Activated T-cell treated with anti-CD3 and anti-CD28 coated beads, Interleukin-2, amount 50 U/mL, for 24 hours (primary cell): Measurements from ENCODE around the gene CCDC159.

Experiments
- DNase-seq: peaks from one replicate; pipeline ENCODE4 v3.0.0-alpha.2; 2020
- H3K27ac Mint-ChIP-seq: 2 replicates; pipeline ENCODE4 v1.8.0; 2020; ENCODE audit warnings: mild to moderate bottlenecking, mixed read lengths
- H3K27me3 Mint-ChIP-seq: 2 replicates; pipeline ENCODE4 v1.8.0; 2020; ENCODE audit warnings: mixed read lengths
- H3K36me3 Mint-ChIP-seq: 2 replicates; pipeline ENCODE4 v1.8.0; 2020; ENCODE audit warnings: low read depth, mixed read lengths
- H3K4me1 Mint-ChIP-seq: 2 replicates; pipeline ENCODE4 v1.8.0; 2020; ENCODE audit warnings: low read depth, mixed read lengths
- H3K4me3 Mint-ChIP-seq: 2 replicates; pipeline ENCODE4 v1.8.0; 2020; ENCODE audit warnings: mild to moderate bottlenecking, moderate library complexity, mixed read lengths
- H3K9me3 Mint-ChIP-seq: 2 replicates; pipeline ENCODE4 v1.8.0; 2020; ENCODE audit warnings: mixed read lengths

CCDC159 gene

DNA sequence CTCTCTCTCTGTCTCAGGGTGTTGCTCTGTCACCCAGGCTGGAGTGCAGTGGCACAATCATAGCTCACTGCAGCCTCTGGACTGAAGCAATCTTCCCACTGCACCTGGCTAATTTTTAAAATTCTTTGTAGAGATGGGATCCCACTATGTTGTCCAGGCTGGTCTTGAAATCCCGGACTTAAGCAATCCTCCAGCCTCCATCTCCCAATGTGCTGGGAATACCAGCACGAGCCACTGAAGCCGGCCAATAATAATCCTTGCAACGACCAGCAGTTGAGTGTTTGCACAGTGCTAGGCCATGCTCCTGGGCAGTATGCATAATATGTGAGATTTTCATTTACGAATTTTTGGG is 38.4 kb downstream of the CCDC159 start:
- Mint-ChIP-seq H3K27me3 (peaks cover 20% of the 10 kb centered on the region), H3K4me3 (no peak overlapping the region), H3K27ac (no peak overlapping the region), H3K36me3 (peaks cover 4% of the 10 kb centered on the region), H3K4me1 (peaks cover 29% of the 10 kb centered on the region), H3K9me3 (no peaks in the 10 kb centered on the region)
- no peak for DNase-seq

DNA sequence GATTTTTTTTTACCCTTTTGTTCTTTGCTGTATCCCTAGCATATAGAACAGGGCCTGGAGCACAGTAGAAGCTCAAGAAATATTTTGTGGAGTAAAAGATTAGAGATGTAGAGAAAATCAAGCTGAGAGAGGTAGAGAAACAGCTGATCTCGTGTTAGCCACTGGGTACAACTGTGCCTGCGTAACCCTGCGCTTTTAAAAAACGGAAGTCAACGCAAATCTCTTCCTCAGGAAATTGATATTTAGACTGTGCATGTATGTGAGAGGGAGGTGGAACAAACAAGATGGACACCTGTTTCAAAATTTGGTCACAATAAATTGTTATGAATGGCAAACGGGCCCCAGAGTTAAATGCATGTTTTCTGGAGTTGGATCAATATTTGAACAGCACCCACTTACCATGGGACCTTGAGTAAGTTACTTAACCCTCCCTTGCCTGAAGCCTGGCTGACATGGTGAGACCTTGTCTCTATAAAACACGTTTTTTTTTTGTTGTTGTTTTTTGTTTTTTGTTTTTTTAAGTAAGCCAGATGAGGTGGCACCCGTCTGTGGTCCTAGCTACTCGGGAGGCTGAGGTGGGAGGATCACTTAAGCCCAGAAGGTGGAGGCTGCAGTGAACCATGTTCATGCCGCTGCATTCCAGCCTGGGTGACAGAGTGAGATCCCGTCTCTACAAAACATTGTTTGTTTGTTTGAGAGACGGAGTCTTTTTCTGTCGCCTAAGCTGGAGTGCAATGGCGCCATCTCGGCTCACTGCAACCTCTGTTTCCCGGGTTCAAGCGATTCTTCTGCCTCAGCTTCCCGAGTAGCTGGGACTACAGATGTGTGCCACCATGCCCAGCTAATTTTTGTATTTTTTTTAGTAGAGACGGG is 41.1 kb downstream of the CCDC159 start:
- H3K9me3 Mint-ChIP-seq = peaks cover 2% of the 10 kb centered on the region

DNA sequence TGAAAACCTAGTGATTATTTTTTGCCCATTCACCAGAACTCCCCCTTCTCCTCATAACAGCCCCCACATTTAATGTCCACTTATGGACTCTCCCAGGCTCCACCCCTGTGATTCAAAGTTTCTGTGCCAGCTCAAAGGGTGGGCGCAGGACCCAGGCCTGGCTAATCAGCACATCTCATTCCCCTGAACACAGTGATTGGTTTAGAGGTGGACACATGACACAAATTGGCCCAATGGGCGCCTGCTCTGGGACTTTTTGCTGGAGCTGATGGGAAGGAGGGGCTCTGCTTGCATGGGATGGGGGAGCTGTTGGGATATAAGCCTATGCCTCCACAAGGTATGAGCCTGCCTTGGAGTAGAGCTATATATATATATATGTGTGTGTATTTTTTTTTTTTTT is 44.0 kb downstream of the CCDC159 start:
- no peak for DNase-seq
- H3K9me3 Mint-ChIP-seq = peaks cover 2% of the 10 kb centered on the region
- H3K36me3 Mint-ChIP-seq = no peaks in the 10 kb centered on the region
- H3K27ac Mint-ChIP-seq = no peak overlapping the region
- H3K4me3 Mint-ChIP-seq = no peak overlapping the region
- H3K4me1 Mint-ChIP-seq = peaks cover 7% of the 10 kb centered on the region
- no peaks in the 10 kb centered on the region for H3K27me3 Mint-ChIP-seq

More for the DNA sequence above, 41.1 kb downstream of the CCDC159 start:
- Mint-ChIP-seq H3K27ac (no peak overlapping the region), H3K36me3 (no peaks in the 10 kb centered on the region), H3K27me3 (peaks cover 15% of the 10 kb centered on the region), H3K4me3 (no peak overlapping the region), H3K4me1 (peaks cover 11% of the 10 kb centered on the region)
- DNase-seq = no peak

DNA sequence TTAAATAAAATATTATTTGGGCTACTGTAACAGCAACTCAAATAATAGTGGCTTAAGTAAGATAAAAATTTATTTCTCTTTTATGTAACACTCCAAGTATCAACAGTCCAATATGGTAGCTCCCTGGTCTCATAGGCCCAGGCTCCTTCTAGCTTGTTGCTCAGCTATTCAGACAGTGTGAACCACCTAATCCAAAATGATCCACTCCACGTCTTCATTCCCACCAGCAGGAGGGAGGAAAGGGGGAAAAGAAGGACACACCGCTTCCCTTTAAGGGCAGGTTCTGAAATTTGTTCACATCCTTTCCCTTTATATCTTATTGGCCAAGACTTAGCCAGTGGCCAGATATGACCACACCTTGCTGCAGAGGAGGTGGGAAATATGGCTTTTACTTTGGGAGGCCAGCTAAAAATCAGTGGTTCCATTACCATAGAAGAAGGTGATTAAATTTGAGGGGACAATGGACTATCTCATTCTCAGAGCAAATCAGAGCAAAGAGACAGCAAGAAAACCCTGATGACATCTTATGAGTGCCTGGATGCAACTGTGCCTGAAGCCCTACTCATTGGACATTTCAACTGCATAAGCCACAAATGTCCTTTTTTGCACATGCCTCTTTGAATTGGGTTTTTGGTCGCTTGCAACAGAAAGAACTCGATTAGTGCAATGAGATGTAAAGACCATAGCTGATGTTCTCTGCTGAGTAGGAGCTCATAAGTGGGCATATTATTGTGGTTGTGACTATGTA is 44.8 kb downstream of the CCDC159 start:
- no peaks in the 10 kb centered on the region for H3K27me3 Mint-ChIP-seq
- no peak for DNase-seq
- peaks cover 7% of the 10 kb centered on the region for H3K4me1 Mint-ChIP-seq
- no peak overlapping the region for H3K4me3 Mint-ChIP-seq
- H3K9me3 Mint-ChIP-seq = peaks cover 2% of the 10 kb centered on the region
- H3K36me3 Mint-ChIP-seq = no peaks in the 10 kb centered on the region
- no peak overlapping the region for H3K27ac Mint-ChIP-seq

DNA sequence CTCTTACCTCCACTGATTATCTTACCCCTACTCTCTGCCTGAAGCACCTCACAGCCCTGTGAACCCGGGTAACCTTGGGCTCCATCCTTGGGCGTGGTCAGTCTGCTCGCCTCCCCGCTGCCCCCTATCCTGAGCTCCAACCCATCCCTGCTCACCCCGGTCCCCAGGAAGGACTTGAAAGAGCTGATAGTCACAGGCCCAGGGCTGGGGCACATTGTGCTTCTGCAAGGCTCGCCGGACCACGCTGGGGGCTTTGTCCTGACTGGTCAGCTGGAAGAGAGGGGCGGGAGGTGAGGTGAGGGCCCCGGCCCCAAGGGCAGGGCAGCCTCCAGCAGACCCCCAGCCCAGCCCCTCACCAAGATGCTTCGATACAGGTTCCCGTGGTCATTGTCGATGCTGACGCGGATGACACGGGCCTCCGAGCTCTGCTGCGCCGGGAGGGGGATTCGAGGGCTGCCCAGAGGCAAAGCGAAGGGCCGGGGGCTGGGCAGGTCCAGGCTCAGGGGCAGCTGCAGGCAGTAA is 50.8 kb downstream of the CCDC159 start:
- no peak overlapping the region for H3K4me3 Mint-ChIP-seq
- peaks cover 3% of the 10 kb centered on the region for H3K4me1 Mint-ChIP-seq
- no peak overlapping the region for H3K27ac Mint-ChIP-seq

DNA sequence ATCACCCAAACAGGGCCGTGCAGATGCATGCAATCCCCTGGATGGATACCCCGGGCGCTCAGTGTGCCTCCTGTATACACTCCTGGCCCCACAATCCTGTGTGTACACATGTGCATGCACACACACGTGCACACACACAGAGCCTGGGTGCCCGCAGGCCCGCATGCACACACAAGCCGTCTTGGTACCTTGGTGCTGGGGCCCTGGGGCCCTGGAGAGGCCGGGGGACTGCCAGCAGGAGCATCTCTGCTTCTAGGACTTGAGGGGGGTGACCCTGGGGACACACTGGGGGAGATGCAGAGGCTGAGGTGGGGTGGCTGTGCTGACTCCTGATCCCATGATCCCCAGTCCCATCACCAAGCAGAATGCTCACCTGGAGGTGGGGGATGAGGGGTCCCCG is 53.3 kb downstream of the CCDC159 start:
- H3K9me3 Mint-ChIP-seq = no peaks in the 10 kb centered on the region

More for the DNA sequence above, 50.8 kb downstream of the CCDC159 start:
- Mint-ChIP-seq H3K36me3 (no peaks in the 10 kb centered on the region), H3K27me3 (peaks cover 3% of the 10 kb centered on the region), H3K9me3 (no peaks in the 10 kb centered on the region)
- no peak for DNase-seq

DNA sequence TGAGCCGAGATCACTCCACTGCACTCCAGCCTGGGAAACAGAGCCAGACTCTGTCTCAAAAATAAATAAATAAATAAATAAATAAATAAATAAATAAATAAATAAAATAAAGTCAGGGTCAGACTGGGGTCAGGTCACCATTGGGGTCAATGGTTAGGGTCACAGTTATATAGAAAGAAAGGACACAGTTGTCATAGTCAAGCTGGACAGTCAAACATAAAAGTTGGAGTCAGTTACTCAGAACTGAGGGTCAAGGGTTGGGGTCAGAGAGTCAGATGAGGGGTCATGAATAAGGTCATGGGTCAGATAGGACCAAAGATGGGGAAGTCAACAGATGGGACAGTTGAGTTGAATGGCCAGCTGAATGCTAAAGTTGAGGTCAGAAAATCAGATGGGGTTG is 54.5 kb downstream of the CCDC159 start:
- H3K9me3 Mint-ChIP-seq = no peaks in the 10 kb centered on the region
- no peaks in the 10 kb centered on the region for H3K36me3 Mint-ChIP-seq

More for the DNA sequence above, 53.3 kb downstream of the CCDC159 start:
- DNase-seq = no peak
- H3K27me3 Mint-ChIP-seq = peaks cover 3% of the 10 kb centered on the region
- H3K27ac Mint-ChIP-seq = no peak overlapping the region
- H3K4me3 Mint-ChIP-seq = no peak overlapping the region
- H3K4me1 Mint-ChIP-seq = no peaks in the 10 kb centered on the region
- no peaks in the 10 kb centered on the region for H3K36me3 Mint-ChIP-seq

DNA sequence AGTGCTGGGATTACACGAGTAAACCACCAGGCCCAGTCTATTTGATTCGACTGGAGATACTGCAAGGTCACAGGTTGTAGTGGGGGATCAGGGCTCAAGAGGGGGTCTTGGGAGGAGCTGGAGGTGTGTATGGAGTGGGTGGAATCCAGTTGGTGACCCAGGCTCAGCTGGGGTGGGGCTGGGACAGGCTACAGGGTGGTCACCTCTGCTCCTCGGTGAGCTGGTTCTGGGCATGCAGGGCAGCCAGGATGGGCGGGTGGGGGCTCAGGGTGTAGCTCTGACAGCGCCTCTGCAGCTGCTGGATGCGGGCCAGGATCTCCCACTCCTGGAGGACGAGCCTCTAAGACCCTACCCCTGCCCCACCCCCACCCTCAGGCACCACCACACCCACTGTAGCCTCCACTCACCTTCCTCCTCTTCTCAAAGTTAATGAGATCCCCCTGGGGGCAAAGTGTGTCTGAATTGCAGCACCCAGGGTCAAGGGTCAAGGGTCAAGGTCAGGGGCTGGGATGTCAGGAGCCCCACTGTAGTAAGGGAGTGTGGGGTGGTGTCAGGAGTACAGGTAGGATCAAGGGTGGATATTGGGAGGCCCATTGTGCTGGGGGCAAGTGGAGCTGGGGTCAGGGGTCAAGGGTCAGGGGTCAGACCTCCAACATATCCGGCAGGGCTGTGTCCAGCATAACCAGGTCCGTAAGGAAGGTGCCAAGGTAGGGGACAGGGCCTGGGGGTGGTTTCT is 55.7 kb downstream of the CCDC159 start:
- H3K27ac Mint-ChIP-seq = no peak overlapping the region

More for the DNA sequence above, 54.5 kb downstream of the CCDC159 start:
- DNase-seq = no peak
- Mint-ChIP-seq H3K27ac (no peak overlapping the region), H3K4me3 (no peak overlapping the region), H3K27me3 (peaks cover 3% of the 10 kb centered on the region), H3K4me1 (no peaks in the 10 kb centered on the region)

More for the DNA sequence above, 55.7 kb downstream of the CCDC159 start:
- Mint-ChIP-seq H3K36me3 (no peaks in the 10 kb centered on the region), H3K27me3 (peaks cover 6% of the 10 kb centered on the region), H3K4me1 (no peaks in the 10 kb centered on the region), H3K9me3 (no peaks in the 10 kb centered on the region), H3K4me3 (no peak overlapping the region)
- DNase-seq = no peak
